Ectodermal cell (in vitro differentiated cells): Measurements from ENCODE around the gene PTPN4.

Source experiments
- H3K27ac ChIP-seq: 2 replicates; pipeline ENCODE4 v1.7.0; 2013; ENCODE audit warnings: mild to moderate bottlenecking, low read depth, low read length; ENCODE audit not compliant: insufficient read depth, poor library complexity, severe bottlenecking
- H3K27me3 ChIP-seq: 2 replicates; pipeline ENCODE4 v1.7.0; 2013; ENCODE audit warnings: mild to moderate bottlenecking, low read length; ENCODE audit not compliant: insufficient read depth, control insufficient read depth, poor library complexity, severe bottlenecking
- H3K36me3 ChIP-seq: one replicate; pipeline ENCODE4 v1.7.0; 2013; ENCODE audit warnings: low read length; ENCODE audit not compliant: control insufficient read depth, insufficient read depth
- H3K4me1 ChIP-seq: one replicate; pipeline ENCODE4 v1.7.0; 2013; ENCODE audit warnings: low read length; ENCODE audit not compliant: control insufficient read depth, insufficient read depth
- H3K4me3 ChIP-seq: 2 replicates; pipeline ENCODE4 v1.7.0; 2013; ENCODE audit warnings: low read depth, low read length, control low read depth; ENCODE audit not compliant: insufficient read depth
- H3K9me3 ChIP-seq: 2 replicates; pipeline ENCODE4 v1.7.0; 2013; ENCODE audit warnings: mild to moderate bottlenecking, low read length, moderate library complexity; ENCODE audit not compliant: control insufficient read depth
- WGBS, 2 experiments: methylation state at CpG; one replicate each; pipeline ENCODE4 v1.1.7; 2013; ENCODE audit warnings: missing lambda C conversion rate in 2 of 2; 5-methylcytosine and 5-hydroxymethylcytosine counted together

Gene PTPN4

DNA sequence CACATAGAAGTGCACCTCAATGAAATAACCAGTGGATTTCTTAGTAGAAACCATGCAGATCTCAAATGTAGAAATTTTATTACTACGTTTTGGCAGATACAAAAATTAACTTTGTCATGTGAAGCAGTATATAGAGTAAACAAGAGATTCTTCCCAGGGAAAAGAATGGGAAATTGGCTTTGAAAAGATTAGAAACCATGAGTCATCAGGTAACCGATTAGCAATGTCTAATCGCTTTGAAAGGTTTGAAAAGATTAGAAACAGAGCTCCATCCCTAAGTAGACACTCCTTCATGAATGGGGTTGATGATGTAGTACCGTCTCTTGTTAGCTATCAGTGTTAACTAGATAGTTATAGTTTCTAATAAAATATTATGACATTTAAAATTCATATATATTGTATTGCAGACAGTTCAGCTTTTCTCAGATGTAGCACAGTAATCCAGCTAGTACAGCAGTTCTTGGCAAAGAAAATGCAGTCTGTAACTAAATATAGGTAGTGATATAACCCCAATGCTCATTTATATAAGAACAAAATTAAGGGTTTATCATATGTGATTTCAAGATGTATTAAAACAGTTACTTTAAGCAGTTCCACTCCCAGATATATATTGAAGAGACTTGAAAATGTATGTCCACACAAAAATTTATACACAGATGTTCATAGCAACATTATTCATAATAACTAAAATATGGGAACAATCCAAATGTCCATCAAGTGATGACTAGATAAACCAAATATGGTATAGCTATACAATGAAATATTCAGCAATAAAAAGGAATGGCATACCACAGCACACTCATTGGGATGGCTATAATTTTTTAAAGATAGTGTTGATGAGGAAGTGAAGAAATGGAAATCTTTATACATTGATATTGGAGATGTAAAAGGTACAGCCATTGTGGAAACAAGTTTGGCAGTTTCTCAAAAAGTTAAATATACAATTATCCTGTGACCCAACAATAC is 113.9 kb downstream of the PTPN4 start:
- H3K36me3 ChIP-seq = no peaks in the 10 kb centered on the region
- no peaks in the 10 kb centered on the region for H3K9me3 ChIP-seq
- 93 to 98% methylated on average over 3 of the region's 4 CpGs for WGBS, 2 experiments
- H3K4me1 ChIP-seq = no peaks in the 10 kb centered on the region
- no peaks in the 10 kb centered on the region for H3K27me3 ChIP-seq
- H3K27ac ChIP-seq = no peak overlapping the region
- no peak overlapping the region for H3K4me3 ChIP-seq

DNA sequence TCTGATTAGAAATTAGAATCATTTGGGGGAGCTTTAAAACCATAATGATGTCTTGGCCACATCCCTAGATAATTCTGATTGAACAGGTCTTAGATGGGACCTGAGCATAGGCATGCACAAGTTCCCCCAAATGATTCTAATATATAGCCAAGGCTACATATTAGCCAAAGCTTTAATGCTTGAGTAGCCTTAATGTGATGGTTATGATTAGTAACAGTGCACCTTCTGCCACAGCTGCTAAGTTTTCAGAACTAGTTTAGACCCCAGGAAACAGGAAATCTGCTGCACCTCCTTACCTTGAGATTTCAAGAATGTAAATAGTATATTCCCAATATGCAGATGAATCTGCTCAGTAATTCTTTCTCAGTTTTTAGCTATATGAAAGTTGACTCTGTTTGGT is 119.8 kb downstream of the PTPN4 start:
- Histone ChIP-seq H3K4me1 (no peaks in the 10 kb centered on the region), H3K4me3 (no peak overlapping the region), H3K36me3 (no peaks in the 10 kb centered on the region), H3K9me3 (no peaks in the 10 kb centered on the region), H3K27me3 (no peaks in the 10 kb centered on the region), H3K27ac (no peak overlapping the region)

DNA sequence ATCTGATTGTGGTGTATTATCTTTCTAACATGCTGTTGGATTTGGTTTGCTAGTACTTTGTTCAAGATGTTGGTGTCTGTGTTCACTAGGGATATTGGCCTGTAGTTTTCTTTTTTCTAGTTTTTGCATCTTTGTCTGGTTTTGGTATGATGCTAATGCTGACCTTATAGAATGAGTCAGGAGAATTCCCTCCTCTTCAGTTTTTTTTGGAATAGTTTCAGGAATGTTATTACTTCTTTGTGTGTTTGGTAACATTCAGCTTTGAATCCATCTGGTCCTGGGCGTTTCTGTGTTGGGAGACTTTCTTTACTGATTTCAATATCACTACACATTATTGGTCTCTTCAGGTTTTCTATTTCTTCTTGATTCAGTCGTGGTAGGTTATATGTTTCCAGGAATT is 129.0 kb downstream of the PTPN4 start:
- Histone ChIP-seq H3K4me1 (no peaks in the 10 kb centered on the region), H3K4me3 (no peak overlapping the region), H3K27me3 (no peaks in the 10 kb centered on the region), H3K9me3 (peaks cover 2% of the 10 kb centered on the region), H3K36me3 (peaks cover 8% of the 10 kb centered on the region), H3K27ac (no peak overlapping the region)
- WGBS, 2 experiments = 85 to 92% methylated on average over 1 to 2 of the region's 2 CpGs

DNA sequence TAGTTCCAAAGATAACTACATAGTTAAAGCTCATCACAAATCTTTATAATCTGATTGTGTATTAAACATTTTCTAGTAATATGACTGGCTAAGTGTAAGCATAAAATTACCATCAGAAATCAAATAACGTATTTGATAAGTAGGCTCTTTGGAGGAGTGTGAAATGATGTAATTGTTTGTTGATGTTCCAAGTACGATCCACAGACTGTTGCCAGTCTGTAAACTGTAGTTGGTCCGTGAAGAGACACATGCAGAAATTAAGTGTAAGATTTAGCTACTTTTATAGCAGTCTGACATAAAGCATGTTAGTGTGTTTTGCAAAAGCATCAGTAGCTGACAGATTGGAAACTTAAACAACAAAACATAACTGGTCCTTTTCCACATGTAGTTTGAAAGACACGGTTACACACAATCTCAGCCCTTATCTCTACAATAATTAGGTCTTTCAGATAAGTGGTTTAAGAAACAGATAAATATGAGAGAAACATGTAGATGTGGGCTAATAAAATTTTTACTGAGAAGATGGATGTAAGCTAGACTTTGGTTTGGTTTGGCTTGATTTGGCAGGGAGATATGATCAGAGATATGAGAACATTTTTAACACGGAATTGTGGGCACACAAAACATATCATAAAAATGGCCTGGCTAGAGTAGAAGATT is 138.1 kb downstream of the PTPN4 start:
- Histone ChIP-seq H3K9me3 (no peaks in the 10 kb centered on the region), H3K36me3 (peaks cover 11% of the 10 kb centered on the region), H3K4me1 (no peaks in the 10 kb centered on the region), H3K4me3 (no peak overlapping the region), H3K27ac (no peak overlapping the region), H3K27me3 (no peaks in the 10 kb centered on the region)
- 94 to 98% methylated on average over 4 to 5 of the region's 5 CpGs for WGBS, 2 experiments

DNA sequence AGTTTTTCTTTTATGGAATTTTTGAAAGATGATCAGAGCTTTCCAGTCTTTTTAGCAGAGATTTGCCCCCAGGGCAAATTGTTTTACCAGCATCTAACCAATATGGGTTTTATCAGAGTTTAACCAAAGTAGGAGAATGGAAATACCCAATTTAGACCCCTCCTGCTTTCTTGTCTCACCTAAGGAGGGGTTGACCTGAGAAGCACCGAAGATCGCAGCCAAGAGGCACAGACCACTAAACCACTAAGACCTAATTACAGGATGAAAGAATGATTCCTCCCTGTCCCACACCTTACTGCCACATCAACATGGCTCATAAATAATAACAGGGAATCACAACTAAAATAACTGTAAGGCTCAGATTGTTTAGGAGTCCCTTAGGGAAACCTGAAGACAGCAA is 141.3 kb downstream of the PTPN4 start:
- Histone ChIP-seq H3K4me3 (no peak overlapping the region), H3K4me1 (no peaks in the 10 kb centered on the region), H3K36me3 (peaks cover 21% of the 10 kb centered on the region), H3K27ac (no peak overlapping the region), H3K9me3 (no peaks in the 10 kb centered on the region), H3K27me3 (no peaks in the 10 kb centered on the region)
- 93 to 100% methylated on average over 2 of the region's 2 CpGs for WGBS, 2 experiments

DNA sequence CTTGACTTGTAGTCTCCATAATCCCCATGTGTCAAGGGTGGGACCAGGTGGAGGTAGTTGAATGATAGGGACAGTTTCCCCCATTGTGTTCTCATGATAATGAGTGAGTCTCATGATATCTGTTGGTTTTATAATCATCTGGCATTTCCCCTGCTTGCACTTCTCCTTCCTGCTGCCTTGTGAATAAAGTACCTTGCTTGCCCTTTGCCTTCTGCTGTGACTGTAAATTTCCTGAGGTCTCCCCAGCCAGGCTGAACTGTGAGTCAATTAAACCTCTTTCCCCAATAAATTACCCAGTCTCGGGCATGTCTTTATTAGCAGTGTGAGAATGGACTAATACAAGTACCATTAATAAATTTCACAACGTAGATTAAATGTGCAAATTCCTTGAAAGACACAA is 150.8 kb downstream of the PTPN4 start:
- Histone ChIP-seq H3K4me3 (no peak overlapping the region), H3K36me3 (peaks cover 2% of the 10 kb centered on the region), H3K27me3 (no peaks in the 10 kb centered on the region), H3K9me3 (no peaks in the 10 kb centered on the region), H3K4me1 (no peaks in the 10 kb centered on the region), H3K27ac (no peak overlapping the region)
- 88% methylated on average over 1 of the region's 2 CpGs; no CpG with 5 or more reads in 1 of the 2 experiments for WGBS, 2 experiments

DNA sequence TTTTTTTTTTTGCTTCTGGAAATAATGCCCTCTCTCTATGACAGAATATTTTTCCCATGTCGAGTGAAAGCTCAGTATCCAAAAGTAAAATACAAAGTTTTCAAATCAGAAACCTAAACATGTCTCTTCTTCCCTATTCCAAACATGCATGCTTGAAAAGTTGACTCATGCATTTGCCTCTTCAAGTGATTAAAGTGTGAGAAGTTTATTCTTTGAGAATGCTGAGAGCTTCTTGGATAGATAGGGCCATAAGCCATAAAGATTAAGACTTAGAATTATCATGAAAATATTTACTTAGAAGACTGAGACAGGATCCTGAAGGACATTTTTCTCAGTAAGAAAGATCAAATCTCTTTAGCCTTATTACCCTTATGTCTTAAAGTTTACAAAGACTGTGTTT is 154.5 kb downstream of the PTPN4 start:
- Histone ChIP-seq H3K4me3 (no peak overlapping the region), H3K27me3 (no peaks in the 10 kb centered on the region), H3K27ac (no peak overlapping the region), H3K4me1 (no peaks in the 10 kb centered on the region), H3K36me3 (peaks cover 1% of the 10 kb centered on the region), H3K9me3 (no peaks in the 10 kb centered on the region)
- 88 to 100% methylated on average over 1 of the region's 1 CpG for WGBS, 2 experiments

DNA sequence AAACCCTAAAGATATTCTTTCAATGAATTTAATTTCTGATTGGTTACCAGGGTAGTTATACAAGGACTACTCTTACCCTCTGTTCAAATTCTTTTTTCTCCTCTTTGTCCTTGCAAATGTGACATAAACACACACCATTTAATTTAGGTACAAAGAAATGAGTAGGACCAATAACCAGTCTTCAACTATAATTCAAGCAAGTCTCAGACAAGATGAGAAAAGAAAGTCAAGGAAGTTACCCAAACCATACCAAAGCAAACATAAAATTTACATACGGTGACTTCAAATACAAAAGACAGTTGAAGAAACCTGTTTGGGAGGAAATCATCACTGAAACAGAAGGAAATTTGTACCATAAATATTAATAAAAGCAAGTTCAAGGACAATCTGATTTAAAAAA is 162.1 kb downstream of the PTPN4 start:
- Histone ChIP-seq H3K36me3 (no peaks in the 10 kb centered on the region), H3K27ac (no peak overlapping the region), H3K4me1 (no peaks in the 10 kb centered on the region), H3K4me3 (no peak overlapping the region), H3K9me3 (no peaks in the 10 kb centered on the region), H3K27me3 (no peaks in the 10 kb centered on the region)
- WGBS, 2 experiments = 80% methylated on average over 1 of the region's 1 CpG; no CpG with 5 or more reads in 1 of the 2 experiments

DNA sequence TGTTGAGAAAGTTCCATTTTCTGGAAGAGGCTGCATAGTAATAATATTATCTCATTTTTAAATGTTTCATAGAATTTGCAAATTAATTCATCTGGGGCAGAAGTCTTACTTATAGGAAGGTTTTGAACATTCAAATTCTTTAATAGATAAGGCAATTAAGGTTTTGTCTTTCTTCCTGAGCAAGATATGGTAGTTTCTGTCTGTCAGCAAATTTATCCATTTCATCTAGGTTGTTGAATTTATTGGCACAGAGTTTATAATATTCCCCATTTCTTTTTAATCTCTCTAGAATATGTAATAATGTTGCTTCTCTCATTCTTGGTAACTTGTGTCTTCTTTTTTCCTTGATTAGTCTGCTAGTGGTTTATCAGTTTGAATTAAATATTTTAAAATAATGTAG is 163.0 kb downstream of the PTPN4 start:
- Histone ChIP-seq H3K4me1 (no peaks in the 10 kb centered on the region), H3K27ac (no peak overlapping the region), H3K36me3 (no peaks in the 10 kb centered on the region), H3K4me3 (no peak overlapping the region), H3K27me3 (no peaks in the 10 kb centered on the region), H3K9me3 (no peaks in the 10 kb centered on the region)

DNA sequence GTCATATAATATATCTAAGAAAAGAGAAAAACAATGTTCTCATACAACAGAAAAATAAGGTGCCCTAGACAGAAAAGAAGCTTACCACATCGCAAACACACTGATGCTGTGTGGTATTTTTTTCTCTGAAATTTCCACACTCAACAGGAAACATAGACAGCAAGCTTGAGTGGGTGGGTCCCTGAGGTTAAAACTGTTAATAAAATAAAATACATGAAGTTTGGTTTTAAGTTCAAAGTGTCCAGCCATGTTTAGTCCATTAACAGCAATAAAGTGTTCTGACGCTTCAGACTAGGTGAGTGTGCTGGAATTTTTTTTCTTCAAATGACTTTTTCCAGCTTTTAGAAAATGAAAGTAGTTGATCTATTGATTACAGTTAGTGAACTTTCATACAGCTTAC is 169.8 kb downstream of the PTPN4 start:
- no peaks in the 10 kb centered on the region for H3K36me3 ChIP-seq
- WGBS, 2 experiments = 82 to 97% methylated on average over 1 to 2 of the region's 2 CpGs
- H3K27ac ChIP-seq = no peak overlapping the region
- H3K4me3 ChIP-seq = no peak overlapping the region
- no peaks in the 10 kb centered on the region for H3K27me3 ChIP-seq
- H3K4me1 ChIP-seq = no peaks in the 10 kb centered on the region
- H3K9me3 ChIP-seq = no peaks in the 10 kb centered on the region
